HG03175 (cell line): ENCODE data around the gene SELENOW.
"Not testable (repeated sequence)": the region's sequence is repeated elsewhere in the genome, so short reads cannot be mapped to it uniquely, and the experiment has no call there.

Source experiments
- ATAC-seq: cut with Tn5 transposase; IDR thresholded peaks from one replicate; pipeline ENCODE4 v1.9.1; 2021; ENCODE audit warnings: mild to moderate bottlenecking, moderate library complexity; ENCODE audit not compliant: unreplicated experiment

The SELENOW gene

GRCh38 chr19:47778049-47778953 is at the start of gene SELENOW:
SELENOW (plus strand) TSS chr19:47778703; CDS start chr19:47778786, 83 bp downstream.
- peak; percentile 77 for ATAC-seq

GRCh38 chr19:47729468-47729798 is 49.1 kb upstream of the SELENOW start:
- ATAC-seq, result no peak

DNA sequence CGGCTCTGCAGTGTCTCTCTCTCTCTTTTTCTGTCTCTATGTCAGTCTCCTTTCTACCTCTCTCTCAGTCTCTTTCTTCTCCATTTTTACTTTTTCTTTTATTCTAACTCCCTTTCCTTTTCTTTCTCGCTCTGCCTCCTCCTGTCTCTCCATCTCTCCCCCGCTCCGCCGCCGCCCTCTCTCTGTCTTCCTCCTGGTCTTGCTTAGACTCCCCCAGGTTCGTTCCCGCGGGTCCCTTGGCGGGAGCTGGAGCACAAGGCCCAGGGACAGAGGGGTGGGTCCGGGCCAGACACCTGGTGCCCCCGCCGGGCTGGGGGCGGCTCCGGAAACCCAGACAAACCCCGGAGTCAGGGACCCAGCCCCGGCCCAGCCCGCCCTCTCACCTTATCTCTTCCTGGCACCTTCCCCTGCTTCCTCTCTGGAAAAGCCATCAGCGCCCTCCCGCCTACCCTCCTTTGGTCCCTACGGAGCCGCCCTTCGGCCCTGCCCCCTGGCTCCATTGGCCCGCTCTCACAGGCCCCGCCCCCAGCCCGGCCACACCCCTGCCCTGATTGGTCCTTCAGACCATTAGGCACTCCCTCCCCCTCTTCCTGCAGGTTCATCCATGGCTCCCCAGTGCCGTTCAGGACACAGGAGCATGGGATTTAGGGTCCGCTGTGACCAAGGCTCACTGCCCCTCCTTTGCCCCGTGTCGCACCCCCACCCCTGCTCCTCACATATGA is 48.5 kb upstream of the SELENOW start:
- ATAC-seq, result no peak

- no peak for ATAC-seq
These were observed 48.0 kb upstream of the SELENOW start for GRCh38 chr19:47730521-47730889.

DNA sequence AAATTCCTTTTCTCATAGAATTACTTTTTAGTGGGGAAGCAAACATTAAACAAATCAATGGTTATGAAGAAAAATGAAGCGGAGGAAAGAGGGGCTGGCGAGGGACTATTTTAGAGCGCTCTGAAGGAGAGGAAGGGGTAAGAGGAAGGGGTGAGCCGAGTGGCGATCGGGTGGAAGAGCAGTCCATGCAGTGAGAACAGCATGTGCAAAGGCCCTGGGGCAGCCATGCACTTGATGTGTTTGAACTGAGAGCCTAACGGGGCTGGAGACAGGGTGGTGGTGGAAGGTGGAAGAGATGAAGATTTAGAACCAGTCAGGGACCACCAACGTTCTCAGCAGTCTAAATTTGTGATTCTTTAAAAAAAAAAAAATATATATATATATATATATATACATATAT is 47.6 kb upstream of the SELENOW start:
- no peak for ATAC-seq

- no peak for ATAC-seq
These were observed 43.4 kb upstream of the SELENOW start for GRCh38 chr19:47735131-47735530.

GRCh38 chr19:47740866-47741519 is 37.5 kb upstream of the SELENOW start:
- ATAC-seq, result no peak

GRCh38 chr19:47741544-47742140 is 36.9 kb upstream of the SELENOW start:
- ATAC-seq, result no peak

GRCh38 chr19:47742634-47743033 is 35.9 kb upstream of the SELENOW start:
- ATAC-seq, result no peak

DNA sequence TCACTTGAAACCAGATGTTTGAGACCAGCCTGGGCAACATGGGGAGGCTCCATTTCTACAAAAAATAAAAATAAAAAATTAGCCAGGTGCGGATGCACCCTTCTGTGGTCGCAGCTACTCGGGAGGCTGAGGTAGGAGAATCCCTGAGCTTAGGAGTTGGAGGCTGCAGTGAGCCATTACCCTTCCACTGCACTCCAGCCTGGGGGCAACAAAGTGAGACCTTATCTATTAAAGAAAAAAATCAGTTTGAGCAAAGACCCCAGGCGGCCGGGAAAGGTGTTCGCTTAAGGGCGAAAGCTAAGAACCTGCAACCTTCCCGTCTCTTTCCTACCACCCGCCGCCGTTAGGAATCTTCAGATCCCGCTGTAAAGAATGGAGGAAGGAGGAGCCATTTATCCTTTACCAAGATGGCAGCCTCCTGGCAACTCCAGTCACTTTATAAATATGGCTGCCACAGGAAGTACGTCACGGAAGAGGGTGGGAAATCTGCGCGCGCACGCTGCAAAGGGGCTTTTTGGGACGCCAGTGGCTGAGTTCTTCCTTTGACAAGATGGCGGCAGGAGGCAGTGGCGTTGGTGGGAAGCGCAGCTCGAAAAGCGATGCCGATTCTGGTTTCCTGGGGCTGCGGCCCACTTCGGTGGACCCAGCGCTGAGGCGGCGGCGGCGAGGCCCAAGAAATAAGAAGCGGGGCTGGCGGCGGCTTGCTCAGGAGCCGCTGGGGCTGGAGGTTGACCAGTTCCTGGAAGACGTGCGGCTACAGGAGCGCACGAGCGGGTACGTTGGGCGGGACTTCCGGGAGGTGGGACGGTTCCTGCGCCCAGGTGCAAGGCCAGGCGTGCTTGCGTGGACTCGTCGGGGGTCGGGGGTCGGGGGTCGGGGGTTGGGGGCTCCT is 33.2 kb upstream of the SELENOW start, which contains the start of gene NOP53:
NOP53 (plus strand) TSS at position 537 of the 892 bp plus-strand sequence; CDS start at position 551, 14 bp downstream.
- ATAC-seq, result peak; percentile 74

DNA sequence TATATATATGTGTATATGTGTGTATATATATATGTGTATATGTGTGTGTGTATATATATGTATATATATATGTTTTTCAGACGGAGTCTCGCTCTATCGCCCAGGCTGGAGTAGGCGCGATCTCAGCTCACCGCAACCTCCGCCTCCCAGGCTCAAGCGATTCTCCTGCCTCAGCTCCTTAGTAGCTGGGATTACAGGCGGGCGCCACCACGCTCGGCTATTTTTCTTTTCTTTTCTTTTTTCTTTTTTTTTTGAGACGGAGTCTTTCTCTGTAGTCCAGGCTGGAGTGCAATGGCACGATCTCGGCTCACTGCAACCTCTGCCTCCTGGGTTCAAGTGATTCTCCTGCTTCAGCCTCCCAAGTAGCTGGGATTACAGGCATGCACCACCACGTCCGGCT is 32.4 kb upstream of the SELENOW start:
- ATAC-seq, result not testable (repeated sequence)

- no peak for ATAC-seq
These were observed 29.2 kb upstream of the SELENOW start for GRCh38 chr19:47749326-47749725.

DNA sequence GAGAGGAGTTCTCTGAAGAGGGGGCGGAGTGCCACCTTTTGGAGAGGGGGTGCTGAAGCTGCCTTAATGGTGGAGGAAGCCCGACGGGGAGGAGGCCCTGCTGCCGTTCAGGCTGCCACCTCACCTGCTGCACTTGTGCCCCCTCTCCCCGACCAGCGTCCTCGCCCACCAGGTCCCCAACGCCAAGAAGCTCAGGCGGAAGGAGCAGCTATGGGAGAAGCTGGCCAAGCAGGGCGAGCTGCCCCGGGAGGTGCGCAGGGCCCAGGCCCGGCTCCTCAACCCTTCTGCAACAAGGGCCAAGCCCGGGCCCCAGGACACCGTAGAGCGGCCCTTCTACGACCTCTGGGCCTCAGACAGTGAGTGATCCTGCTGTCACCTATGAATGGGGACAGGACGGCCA is 27.8 kb upstream of the SELENOW start:
- ATAC-seq, result no peak

- no peak for ATAC-seq
These were observed 25.9 kb upstream of the SELENOW start for GRCh38 chr19:47752440-47753211.

DNA sequence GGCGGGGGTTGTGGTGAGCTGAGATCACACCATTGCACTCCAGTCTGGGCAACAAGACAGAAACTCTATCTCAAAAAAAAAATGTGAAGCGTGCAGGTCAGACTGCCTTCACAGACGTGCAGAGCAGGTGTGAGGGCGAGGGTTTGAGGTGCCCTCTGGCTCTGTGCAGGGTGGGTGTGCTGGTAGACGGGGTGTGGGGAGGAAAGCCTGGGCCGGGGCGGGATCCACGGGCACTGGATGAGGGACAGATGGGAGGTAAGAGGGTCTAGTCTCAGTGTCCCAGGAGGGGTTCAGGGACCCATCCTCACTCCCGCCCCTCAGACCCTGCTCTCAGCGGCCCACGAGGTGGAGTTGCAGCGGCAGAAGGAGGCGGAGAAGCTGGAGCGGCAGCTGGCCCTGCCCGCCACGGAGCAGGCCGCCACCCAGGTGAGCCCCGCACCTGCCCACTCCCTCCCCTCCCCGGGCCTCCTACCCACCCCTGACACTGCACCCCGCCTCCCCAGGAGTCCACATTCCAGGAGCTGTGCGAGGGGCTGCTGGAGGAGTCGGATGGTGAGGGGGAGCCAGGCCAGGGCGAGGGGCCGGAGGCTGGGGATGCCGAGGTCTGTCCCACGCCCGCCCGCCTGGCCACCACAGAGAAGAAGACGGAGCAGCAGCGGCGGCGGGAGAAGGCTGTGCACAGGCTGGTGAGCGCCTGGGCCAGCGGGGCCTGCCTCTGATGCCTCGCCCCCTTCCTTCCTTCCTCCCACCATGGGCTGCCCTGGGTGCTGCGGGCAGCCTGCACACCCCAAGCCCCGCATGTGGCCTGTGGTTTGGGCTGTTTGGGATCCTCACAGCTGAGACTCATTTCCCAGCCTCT is 24.1 kb upstream of the SELENOW start:
- no peak for ATAC-seq

GRCh38 chr19:47755065-47755761 is 23.3 kb upstream of the SELENOW start:
- ATAC-seq, result no peak

GRCh38 chr19:47755762-47756626 is 22.5 kb upstream of the SELENOW start:
- ATAC-seq, result no peak
